Kidney epithelial cell (primary cell): ENCODE results near the gene FPR2. TPM values are rescaled to one million over a fixed set of nuclear protein-coding genes. Genes with fewer than 3 reads are reported as not detected.
"Not testable (repeated sequence)": the region's sequence is repeated elsewhere in the genome, so short reads cannot be mapped to it uniquely, and the experiment has no call there.

Source experiments
- DNase-seq: peaks from one replicate; pipeline ENCODE4 v3.0.0-alpha.2; 2010; ENCODE audit warnings: low read depth
- H3K27me3 ChIP-seq: 2 replicates; pipeline ENCODE4 v1.6.0; 2011; ENCODE audit warnings: low read length; ENCODE audit not compliant: control insufficient read depth, insufficient read depth
- H3K36me3 ChIP-seq: 2 replicates; pipeline ENCODE4 v1.5.1; 2011; ENCODE audit warnings: low read length; ENCODE audit not compliant: control insufficient read depth, insufficient read depth
- H3K4me3 ChIP-seq: 2 replicates; pipeline ENCODE4 v1.5.1; 2011; ENCODE audit warnings: low read depth, mild to moderate bottlenecking, control low read depth, low read length
- total RNA-seq: library from RNA; depleted of rRNA; stranded (reverse); fragments of >200 nt; gene quantifications from 2 replicates; pipeline ENCODE4 v1.2.3, GENCODE V29; 2015
- TF ChIP-seq, protein P1 (sequence below): IDR thresholded peaks from 2 replicates; pipeline ENCODE4 v1.5.1; 2011; ENCODE audit warnings: mild to moderate bottlenecking, moderate library complexity, low read length, control low read depth, inconsistent platforms; ENCODE audit not compliant: insufficient read depth, poor library complexity, severe bottlenecking

FPR2 gene
- total RNA-seq, 1 donor from 2014 or later = not detected

DNA sequence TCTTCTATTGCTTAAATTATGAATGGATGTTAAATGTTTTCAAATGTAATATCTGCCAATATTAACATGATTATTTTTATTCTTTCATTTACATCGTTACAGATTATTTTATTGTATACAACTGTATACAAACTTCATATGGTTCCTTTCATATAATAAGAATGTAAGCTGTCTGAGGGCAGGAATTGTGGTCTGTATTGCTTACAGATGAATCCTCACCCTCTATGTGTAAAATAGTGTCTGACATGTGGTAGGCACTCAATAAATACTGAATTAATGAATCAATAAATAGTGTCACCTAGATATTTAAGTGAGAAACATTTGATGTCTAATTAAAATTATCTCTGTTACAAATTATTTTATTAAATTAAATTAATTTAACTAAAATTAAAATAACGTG is 41.8 kb downstream of the FPR2 start:
- Histone ChIP-seq H3K27me3 (no peaks in the 10 kb centered on the region), H3K4me3 (no peak overlapping the region), H3K36me3 (no peaks in the 10 kb centered on the region)
- TF ChIP-seq, protein P1, sequence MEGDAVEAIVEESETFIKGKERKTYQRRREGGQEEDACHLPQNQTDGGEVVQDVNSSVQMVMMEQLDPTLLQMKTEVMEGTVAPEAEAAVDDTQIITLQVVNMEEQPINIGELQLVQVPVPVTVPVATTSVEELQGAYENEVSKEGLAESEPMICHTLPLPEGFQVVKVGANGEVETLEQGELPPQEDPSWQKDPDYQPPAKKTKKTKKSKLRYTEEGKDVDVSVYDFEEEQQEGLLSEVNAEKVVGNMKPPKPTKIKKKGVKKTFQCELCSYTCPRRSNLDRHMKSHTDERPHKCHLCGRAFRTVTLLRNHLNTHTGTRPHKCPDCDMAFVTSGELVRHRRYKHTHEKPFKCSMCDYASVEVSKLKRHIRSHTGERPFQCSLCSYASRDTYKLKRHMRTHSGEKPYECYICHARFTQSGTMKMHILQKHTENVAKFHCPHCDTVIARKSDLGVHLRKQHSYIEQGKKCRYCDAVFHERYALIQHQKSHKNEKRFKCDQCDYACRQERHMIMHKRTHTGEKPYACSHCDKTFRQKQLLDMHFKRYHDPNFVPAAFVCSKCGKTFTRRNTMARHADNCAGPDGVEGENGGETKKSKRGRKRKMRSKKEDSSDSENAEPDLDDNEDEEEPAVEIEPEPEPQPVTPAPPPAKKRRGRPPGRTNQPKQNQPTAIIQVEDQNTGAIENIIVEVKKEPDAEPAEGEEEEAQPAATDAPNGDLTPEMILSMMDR = no peak
- DNase-seq = no peak

DNA sequence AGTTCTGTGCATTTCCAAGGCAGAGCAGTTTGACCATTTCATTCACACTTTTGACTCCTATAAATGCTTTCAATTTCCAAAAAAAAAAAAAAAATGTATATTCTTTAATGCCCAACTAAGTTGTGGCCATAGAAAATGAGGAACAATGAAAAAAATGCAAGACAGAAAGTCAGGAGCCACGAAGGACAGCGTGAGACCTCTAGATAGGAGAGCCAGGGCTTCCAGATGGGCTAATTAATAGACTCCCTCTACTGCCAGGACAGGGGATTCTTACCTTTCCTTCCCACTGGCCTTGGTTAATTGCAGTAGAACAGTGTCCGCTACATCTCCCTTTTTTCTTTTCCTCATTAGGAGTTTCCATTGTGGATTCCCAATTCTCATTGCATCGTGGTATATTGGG is 42.5 kb downstream of the FPR2 start:
- Histone ChIP-seq H3K4me3 (no peak overlapping the region), H3K36me3 (no peaks in the 10 kb centered on the region), H3K27me3 (no peaks in the 10 kb centered on the region)
- DNase-seq = no peak
- TF ChIP-seq, protein P1 = no peak

DNA sequence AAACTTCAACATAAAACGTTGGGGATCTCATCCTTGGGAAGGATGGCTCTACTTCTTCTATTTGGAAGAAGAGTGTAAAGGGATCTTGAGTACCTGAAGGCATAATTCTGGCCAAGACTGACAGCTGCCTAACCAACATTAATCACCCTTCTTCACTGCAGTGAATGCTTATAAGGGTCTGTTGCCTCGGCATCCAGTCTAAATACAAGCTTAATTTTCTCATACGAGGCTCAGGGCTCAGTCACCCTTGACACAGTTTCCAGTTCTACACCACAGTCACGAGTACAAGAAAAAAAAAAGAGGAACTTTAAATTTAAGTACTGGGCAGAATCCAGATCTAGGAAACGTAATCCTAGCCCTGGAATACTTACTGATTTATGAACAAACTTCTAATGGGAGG is 43.0 kb downstream of the FPR2 start:
- H3K4me3 ChIP-seq = no peak overlapping the region
- H3K27me3 ChIP-seq = no peaks in the 10 kb centered on the region
- TF ChIP-seq, protein P1 = no peak
- DNase-seq = no peak
- H3K36me3 ChIP-seq = no peaks in the 10 kb centered on the region

DNA sequence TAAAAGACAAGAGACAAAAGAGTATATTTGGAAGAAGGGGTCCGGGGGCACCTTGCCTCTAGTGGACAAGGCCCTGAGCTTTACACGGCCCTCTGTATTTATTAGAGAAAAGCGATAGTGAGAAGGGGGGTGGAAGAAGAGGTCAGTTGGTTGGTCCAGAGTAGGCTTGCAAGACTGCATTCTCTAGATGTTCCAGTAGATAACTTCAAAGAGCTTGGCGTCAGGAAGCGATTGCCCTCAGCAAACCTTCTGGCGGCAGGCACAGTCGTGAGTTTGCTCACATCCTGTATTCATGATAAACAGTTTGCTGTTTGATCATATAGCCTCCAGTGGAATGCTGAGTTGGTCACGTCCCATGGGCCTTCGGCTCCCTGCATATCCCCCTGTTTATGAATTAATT is 43.8 kb downstream of the FPR2 start:
- H3K36me3 ChIP-seq, DNase-seq, H3K4me3 ChIP-seq, H3K27me3 ChIP-seq: not testable (repeated sequence)

DNA sequence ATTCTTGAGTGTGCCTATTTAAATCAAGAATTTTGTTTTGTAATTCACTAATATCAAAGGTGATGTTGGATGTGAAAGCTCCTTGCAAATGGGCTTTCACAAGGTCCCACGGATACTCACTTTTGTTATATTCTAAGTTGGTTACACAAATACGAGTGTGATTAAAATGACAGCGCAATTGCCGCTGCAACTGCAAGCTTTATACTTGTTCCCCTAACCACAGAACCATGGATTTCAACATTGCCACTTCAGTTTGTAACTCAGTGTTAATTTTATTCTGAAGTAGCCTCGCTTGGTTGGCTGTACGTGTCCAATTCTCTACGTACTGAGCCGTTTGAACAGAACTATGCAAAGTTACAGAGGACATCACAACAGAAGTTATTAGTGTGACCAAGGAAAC is 44.4 kb downstream of the FPR2 start:
- not testable (repeated sequence) for H3K4me3 ChIP-seq, H3K27me3 ChIP-seq, H3K36me3 ChIP-seq, DNase-seq

DNA sequence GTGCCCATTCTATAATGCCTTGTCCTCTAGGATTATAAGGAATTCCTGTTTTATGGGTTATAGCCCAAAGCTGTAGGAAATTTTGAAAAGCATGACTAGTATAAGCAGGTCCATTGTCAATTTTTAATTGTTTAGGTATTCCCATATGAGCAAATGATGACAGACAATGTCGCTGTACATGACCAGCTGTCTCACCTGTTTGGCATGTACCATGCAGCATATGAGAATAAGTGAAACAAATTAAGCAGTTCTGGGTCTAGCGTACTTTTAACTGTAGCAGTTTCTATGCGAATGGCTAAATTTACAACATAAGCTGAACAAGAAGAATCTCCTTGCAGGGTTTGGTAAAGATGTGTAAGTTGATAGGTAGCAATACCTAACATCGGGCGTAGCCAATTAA is 45.6 kb downstream of the FPR2 start:
- H3K36me3 ChIP-seq, H3K27me3 ChIP-seq, DNase-seq, H3K4me3 ChIP-seq: not testable (repeated sequence)

DNA sequence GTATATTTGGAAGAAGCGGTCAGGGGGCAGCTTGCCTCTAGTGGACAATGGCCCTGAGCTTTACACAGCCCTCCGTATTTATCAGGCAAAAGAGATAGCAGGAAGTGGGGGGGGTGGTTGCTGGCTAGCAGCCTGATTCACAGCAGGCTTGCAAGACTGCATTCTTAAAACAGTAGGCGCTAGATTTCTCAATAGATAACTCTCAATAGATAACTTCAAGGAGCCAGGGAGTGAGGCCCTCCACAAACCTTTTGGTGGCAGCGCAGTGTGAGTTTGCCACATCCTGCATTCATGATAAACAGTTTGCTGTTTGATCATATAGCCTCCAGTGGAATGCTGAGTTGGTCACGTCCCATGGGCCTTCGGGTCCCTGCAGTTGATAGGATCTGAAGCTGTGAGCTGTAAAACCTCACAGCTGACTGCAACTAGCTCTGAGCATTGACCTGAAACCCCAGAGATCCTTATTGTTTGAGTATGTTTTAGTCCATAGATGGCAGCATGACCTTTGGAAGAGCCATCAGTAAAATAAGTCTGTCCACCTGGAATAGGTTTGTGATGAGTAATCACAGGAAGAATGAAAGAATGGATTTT is 46.2 kb downstream of the FPR2 start:
- H3K36me3 ChIP-seq = no peaks in the 10 kb centered on the region
- H3K27me3 ChIP-seq = no peaks in the 10 kb centered on the region
- TF ChIP-seq, protein P1 = no peak
- DNase-seq = no peak
- no peak overlapping the region for H3K4me3 ChIP-seq
